Measurements from ENCODE around the gene CYP1A2.

The CYP1A2 gene

DNA sequence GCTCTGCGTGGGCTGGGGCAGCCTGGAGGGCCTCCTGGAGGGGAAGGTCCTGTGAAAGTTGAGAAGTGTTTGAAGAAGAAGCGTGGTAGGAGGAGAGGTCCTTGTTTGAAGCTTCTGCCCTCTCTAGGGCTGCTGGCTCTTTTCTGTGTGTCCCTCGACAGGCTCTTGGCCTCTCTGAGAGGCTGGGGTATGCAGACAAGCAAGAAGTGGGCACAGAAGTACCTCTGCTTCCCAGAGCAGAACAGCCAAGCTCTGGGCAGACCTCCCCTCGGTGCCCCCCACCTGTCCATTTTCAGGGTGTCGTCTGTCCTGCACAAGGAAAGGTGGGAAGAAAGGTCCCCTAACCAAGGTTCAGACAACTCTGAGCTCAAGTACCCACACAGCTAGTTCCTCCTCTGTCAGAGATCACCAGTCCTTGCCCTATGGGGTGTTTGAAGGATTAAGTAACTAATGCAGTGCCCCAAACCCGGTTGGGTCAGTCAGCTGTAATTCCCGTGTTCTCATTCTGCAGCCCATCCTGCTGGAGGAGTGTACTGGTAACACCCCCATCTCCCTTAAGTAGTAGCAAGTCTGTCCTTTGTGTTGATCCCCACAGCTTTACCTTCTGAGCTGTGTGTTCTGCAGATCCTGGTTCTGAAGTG, 39.5 kb downstream of the CYP1A2 start:
- peaks cover 93% of the 10 kb centered on the region for H3K79me2 ChIP-seq (ENCODE audit: insufficient read depth, low read depth)
- peaks cover 88% of the 10 kb centered on the region for H3K4me1 ChIP-seq (ENCODE audit: low read depth, poor library complexity, severe bottlenecking)

DNA sequence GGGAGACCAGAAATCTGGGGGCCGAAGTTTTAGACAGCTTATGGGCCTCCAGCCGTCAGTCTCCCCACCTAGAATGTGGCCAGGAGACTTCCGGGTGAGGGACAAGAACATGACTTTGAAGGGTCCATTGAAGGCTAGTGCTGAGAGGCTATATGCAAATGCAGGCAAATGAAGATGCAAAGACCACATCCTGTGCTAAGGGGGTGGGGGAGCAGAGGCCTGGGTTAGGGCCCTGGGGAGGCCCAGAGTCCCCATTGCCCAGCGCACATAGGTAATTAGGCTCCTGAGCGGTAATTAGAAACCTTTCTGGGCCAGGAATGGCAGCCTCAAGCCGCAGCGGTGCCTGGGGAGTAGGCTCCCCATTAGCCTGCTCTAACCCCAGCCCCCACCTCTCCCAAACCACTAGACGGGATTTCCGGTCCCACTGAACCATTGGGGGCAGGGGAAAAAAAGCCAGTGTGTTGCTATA, 40.1 kb downstream of the CYP1A2 start:
- peak overlapping the region; percentile 99 for H3K4me2 ChIP-seq
- peak overlapping the region; percentile 77 for H3K27ac ChIP-seq
- H3K27me3 ChIP-seq (ENCODE audit: insufficient read depth, low read depth), result no peaks in the 10 kb centered on the region
- H3K4me1 ChIP-seq (ENCODE audit: low read depth, poor library complexity, severe bottlenecking), result peaks cover 85% of the 10 kb centered on the region
- no peaks in the 10 kb centered on the region for H3K36me3 ChIP-seq (ENCODE audit: insufficient read depth)
- TF ChIP-seq, protein P1, sequence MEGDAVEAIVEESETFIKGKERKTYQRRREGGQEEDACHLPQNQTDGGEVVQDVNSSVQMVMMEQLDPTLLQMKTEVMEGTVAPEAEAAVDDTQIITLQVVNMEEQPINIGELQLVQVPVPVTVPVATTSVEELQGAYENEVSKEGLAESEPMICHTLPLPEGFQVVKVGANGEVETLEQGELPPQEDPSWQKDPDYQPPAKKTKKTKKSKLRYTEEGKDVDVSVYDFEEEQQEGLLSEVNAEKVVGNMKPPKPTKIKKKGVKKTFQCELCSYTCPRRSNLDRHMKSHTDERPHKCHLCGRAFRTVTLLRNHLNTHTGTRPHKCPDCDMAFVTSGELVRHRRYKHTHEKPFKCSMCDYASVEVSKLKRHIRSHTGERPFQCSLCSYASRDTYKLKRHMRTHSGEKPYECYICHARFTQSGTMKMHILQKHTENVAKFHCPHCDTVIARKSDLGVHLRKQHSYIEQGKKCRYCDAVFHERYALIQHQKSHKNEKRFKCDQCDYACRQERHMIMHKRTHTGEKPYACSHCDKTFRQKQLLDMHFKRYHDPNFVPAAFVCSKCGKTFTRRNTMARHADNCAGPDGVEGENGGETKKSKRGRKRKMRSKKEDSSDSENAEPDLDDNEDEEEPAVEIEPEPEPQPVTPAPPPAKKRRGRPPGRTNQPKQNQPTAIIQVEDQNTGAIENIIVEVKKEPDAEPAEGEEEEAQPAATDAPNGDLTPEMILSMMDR (conservative IDR thresholded peaks at IDR 0.05; ENCODE audit: low read depth, low read length), result no peak
- peaks cover 10% of the 10 kb centered on the region; the same call in 1 of the 2 replicates for H4K20me1 ChIP-seq (ENCODE audit: insufficient read depth)
- peaks cover 91% of the 10 kb centered on the region for H3K79me2 ChIP-seq (ENCODE audit: insufficient read depth, low read depth)
- no peak overlapping the region for H3K4me3 ChIP-seq (IDR thresholded peaks at IDR 0.05; ENCODE audit: insufficient read depth, low read depth, low read length)
- no peak overlapping the region for H2AFZ ChIP-seq (ENCODE audit: low read depth)
- H3K9ac ChIP-seq, result peak overlapping the region; percentile 32; the same call in 1 of the 2 replicates

More for the DNA sequence above, 39.5 kb downstream of the CYP1A2 start:
- Histone ChIP-seq H2AFZ (ENCODE audit: low read depth) (no peak overlapping the region), H3K4me2 (peak overlapping the region; percentile 99), H3K4me3 (IDR thresholded peaks at IDR 0.05; ENCODE audit: insufficient read depth, low read depth, low read length) (no peak overlapping the region), H3K27me3 (ENCODE audit: insufficient read depth, low read depth) (no peaks in the 10 kb centered on the region), H4K20me1 (ENCODE audit: insufficient read depth) (peaks cover 10% of the 10 kb centered on the region; the same call in 1 of the 2 replicates), H3K27ac (peak overlapping the region; percentile 77), H3K36me3 (ENCODE audit: insufficient read depth) (no peaks in the 10 kb centered on the region), H3K9ac (peak overlapping the region; percentile 32)
- TF ChIP-seq, protein P1 (conservative IDR thresholded peaks at IDR 0.05; ENCODE audit: low read depth, low read length), result peak; percentile 7; the same call in 1 of the 2 replicates

DNA sequence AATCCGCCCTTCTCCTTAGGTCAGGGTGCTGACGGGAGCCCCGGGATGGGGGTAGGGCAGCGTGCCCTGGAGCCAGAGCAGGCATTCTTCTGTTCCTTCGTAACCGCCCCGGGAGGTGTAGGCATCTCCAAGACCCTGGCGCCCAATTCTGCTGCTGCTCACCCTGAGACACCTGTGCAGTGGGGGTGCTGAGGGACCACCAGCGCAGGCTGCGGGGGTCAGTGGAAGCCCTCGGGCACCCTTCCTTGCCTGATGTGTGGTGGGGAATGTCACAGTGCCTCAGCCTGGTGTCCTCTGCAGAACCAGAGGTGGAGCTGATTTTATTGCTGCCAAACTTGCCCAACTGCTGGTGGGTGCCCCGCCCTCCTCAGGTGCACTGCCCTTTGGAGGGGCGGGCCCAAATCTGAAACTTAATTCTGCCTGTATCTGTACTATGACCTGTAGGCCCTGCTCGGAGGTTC, 40.6 kb downstream of the CYP1A2 start:
- peak overlapping the region; percentile 99 for H3K4me2 ChIP-seq
- peaks cover 80% of the 10 kb centered on the region for H3K4me1 ChIP-seq (ENCODE audit: low read depth, poor library complexity, severe bottlenecking)
- H3K27ac ChIP-seq, result peak overlapping the region; percentile 77
- peak overlapping the region; percentile 31; the same call in 1 of the 2 replicates for H3K9ac ChIP-seq
- H3K79me2 ChIP-seq (ENCODE audit: insufficient read depth, low read depth), result peaks cover 86% of the 10 kb centered on the region
- H3K36me3 ChIP-seq (ENCODE audit: insufficient read depth), result no peaks in the 10 kb centered on the region
- H3K27me3 ChIP-seq (ENCODE audit: insufficient read depth, low read depth), result no peaks in the 10 kb centered on the region
- TF ChIP-seq, protein P1 (conservative IDR thresholded peaks at IDR 0.05; ENCODE audit: low read depth, low read length), result no peak
- H3K4me3 ChIP-seq (IDR thresholded peaks at IDR 0.05; ENCODE audit: insufficient read depth, low read depth, low read length), result no peak overlapping the region
- H2AFZ ChIP-seq (ENCODE audit: low read depth), result no peak overlapping the region
- peaks cover 10% of the 10 kb centered on the region; the same call in 1 of the 2 replicates for H4K20me1 ChIP-seq (ENCODE audit: insufficient read depth)

DNA sequence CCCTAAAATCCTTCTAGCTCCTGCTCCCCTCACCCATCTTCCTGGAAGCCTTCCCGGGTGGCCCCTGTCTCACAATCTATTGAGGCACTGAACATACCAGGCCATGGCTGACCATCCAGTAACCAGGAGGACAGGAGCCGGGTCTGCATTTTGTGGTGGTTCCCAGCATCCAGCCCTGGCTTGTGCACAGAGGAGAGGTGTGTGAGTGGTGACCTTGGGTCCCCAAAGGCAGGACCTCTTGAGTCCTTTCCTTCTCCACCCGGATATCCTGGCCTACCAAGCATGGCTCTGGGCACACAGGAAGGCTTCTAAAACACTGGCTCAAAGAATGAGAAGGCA, 41.1 kb downstream of the CYP1A2 start:
- Histone ChIP-seq H3K4me3 (IDR thresholded peaks at IDR 0.05; ENCODE audit: insufficient read depth, low read depth, low read length) (no peak overlapping the region), H3K4me2 (peak overlapping the region; percentile 99), H3K79me2 (ENCODE audit: insufficient read depth, low read depth) (peaks cover 85% of the 10 kb centered on the region), H3K27ac (peak overlapping the region; percentile 77), H4K20me1 (ENCODE audit: insufficient read depth) (peaks cover 10% of the 10 kb centered on the region; the same call in 1 of the 2 replicates), H2AFZ (ENCODE audit: low read depth) (no peak overlapping the region), H3K9ac (peak overlapping the region; percentile 31; the same call in 1 of the 2 replicates), H3K36me3 (ENCODE audit: insufficient read depth) (no peaks in the 10 kb centered on the region), H3K4me1 (ENCODE audit: low read depth, poor library complexity, severe bottlenecking) (peaks cover 75% of the 10 kb centered on the region), H3K27me3 (ENCODE audit: insufficient read depth, low read depth) (no peaks in the 10 kb centered on the region)
- TF ChIP-seq, protein P1 (conservative IDR thresholded peaks at IDR 0.05; ENCODE audit: low read depth, low read length), result no peak
